ENCODE measurements around the gene PRKAG2.
"Not testable (repeated sequence)": the region's sequence is repeated elsewhere in the genome, so short reads cannot be mapped to it uniquely, and the experiment has no call there.

PRKAG2 gene

DNA sequence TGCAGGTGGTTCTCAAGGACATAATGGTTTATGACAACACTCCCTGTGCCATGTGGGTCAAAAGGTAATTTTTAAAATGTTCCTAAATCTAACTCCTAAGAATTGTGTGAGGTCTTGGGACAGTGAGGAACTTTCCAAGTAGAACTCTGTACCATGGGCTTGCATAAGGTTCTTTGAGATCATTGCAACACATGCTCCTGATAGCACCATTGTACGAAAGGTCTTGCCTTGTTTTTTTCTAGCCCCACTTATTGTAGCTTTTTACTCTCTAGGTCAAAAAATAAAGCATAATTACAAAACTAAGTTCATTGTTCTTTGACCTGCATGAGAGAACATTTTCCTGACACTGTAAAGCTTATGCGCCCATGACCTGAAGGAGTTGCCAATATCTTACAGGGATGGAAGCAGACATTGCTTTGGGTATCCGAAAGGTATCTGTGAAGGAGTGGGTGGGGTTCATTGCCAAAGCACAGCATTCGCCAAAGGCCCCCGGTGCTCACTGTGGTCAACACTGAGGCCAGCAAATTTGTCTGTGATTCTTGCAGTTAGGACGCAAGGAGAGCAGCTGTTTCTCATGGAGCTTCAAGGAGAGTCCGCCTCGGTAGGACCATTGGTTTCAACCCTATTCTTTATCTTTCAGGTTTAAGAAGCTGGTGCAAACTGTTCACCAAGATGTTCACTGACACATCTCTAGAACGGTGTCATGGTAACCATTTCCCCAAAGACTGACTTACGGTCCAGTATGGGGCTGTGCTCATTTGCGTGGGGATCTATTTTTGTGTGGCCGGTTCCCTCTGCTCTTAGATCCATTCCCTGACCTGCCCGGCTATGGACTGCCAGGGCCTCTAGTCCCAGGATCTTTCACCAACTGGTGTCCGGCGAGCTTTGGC is 7.6 kb upstream of the PRKAG2 start:
- no peak for DNase-seq (ENCODE audit: low read depth)

DNA sequence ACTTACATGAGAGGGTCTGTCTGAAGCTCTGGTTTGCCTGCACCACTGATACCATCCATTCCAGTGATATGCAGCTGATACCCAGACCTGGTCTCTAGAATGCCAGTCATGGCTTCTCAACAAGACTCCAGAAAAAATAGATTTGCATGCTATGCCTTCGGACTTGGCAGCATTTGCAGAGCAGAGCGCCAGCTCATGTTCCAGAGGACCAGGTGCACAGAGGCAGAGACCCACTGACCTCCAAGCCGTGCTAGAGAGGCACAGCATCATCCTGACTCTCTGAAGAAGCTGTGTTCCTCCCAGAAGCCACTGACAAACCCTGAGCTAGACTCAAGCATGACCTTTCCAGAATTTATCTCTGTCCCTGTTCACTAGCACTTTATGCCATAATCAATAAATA is 6.9 kb upstream of the PRKAG2 start:
- DNase-seq (ENCODE audit: low read depth): no peak

GRCh38 chr7:151882734-151883133 is 5.8 kb upstream of the PRKAG2 start:
- no peak for DNase-seq (ENCODE audit: low read depth)

DNA sequence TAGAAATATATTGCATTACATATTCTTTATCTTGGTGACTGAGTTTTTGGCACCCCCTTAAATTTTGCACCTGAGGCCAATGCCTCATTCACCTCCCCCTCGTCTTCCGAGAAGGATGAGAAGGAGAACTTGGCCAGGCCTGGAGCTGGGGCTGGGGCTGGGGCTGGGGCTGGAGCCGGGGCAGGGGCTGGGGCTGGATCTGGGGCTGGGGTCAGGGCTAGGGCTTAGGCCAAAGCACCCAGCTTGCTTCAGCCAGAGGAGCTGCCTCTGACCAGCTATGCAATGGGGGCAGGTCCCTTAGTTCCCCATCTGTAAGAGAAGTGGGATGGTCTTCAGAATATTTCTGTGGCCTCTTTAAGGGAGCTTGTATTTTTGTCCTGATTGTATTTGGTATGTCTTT is 3.8 kb upstream of the PRKAG2 start:
- DNase-seq (ENCODE audit: low read depth): no peak

- no peak for DNase-seq (ENCODE audit: low read depth)
These were observed 1.3 kb upstream of the PRKAG2 start for GRCh38 chr7:151877911-151878835.

DNA sequence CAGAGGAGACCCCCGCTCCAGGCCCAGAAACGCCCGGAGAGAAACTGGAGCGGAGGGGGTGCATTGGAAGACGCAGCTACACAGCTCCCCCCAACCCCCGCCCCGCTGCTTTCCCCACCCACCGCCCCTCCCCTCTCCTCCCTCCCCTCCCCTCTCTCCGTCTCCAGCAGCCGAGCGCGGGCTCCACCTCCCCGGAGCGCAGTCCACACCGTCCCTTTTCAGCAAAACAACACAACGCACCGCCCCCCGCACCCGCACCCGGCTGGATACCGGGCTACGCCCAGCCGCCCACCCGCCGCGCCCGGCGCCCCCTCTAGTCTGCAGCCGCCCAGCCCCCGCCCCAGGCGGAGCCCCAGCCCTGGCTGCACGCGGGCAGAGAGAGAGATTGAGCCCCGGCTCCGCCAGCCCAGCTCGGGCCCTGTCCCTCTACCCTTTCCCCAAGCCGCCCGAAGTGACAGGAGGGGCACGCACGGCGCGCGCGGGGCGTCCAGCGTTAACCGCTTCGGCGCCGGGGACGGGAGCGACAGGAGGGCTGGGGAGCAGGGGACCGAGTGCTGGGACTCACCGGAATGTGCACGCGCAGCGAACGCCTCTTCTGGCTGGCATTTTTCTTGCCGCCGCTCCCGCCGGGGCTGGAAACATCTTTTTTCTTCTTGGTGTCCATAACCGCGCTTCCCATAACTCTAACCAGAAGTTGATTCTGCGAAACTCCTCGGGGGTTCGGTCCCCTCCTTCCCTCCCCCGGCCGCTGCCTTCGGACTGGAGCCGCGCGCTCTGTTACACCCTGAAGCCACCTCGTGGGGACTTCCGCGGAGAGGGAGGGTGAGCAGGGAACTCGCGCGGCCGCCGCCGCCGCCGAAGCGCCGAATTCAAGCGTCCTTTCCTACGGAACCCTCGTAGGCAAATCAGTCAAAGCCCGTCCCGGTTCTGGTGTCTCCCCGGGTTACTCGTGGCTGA is 695 bp downstream of the PRKAG2 start:
- DNase-seq (ENCODE audit: low read depth): peak; percentile 64

GRCh38 chr7:151874479-151874878 is 2.4 kb downstream of the PRKAG2 start:
- DNase-seq (ENCODE audit: low read depth): not testable (repeated sequence)

DNA sequence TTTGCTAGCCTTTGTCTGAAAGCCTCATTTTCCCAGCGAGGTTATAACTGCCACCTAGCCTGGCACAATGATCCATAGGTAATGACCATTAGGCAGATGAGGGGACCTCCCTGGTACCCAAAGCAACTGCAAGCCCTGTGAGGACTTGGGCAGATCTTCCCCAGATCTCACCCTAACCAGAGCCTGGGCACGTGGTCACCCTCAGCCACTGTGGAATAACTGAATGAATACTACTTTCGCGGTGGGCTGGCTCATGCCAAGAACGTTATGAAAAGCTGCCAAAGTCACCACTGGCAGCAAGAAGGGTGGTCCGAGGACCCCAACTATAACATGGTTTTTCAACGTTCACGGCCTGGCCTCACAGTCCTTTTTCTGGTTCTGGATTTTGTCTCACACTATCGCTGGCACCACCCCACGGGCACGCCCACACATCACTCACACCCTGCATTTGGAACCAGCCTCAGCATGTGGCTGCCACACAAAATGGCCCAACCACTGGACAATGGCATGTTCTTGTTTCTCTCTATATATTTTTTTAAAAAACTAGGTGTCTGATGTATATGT is 3.4 kb downstream of the PRKAG2 start:
- no peak for DNase-seq (ENCODE audit: low read depth)

DNA sequence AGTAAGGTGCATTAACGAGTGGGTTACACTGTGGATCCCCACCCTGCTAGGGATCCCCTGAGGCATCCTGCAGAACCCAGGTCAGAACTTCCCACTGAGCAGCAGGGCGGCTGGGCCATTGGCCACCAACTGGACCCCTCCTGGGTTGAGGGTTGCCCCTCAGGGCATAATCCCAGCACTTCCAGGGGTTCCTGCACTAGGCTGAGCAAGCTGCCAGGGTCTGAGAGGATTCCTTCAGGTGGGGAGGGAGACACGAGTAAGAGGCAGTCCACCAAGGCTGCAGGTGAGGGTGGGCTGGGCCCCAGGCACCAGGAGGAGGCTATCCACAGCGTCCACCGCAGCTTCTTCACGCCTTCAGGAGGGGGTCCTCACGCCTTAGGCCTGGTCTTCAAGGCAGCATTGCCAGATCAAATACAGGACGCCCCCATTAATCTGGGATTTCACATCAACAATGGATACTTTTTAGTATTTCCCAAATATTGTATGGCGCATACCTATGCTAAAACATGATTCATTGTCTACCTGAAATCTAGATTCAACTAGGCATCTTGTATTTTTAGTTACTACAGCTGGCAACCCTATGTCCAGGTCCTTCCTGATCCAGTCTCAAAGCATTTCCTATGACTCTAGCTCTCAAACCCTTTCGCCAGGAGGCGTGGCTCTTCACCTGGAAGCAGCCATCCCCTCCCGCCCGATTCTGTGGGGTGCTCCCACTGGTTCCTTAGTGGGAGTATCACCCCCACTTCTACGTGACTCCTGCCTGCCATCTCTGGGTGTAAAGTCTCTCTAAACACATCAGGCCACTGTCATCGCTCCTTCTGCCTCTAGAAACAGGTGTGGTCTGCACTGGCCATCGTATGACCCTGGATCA is 4.1 kb downstream of the PRKAG2 start:
- DNase-seq (ENCODE audit: low read depth): no peak

- no peak for DNase-seq (ENCODE audit: low read depth)
These were observed 5.0 kb downstream of the PRKAG2 start for GRCh38 chr7:151871904-151872303.

- no peak for DNase-seq (ENCODE audit: low read depth)
These were observed 5.7 kb downstream of the PRKAG2 start for GRCh38 chr7:151871189-151871735.

- no peak for DNase-seq (ENCODE audit: low read depth)
These were observed 6.7 kb downstream of the PRKAG2 start for GRCh38 chr7:151869968-151870918.

GRCh38 chr7:151869455-151869854 is 7.5 kb downstream of the PRKAG2 start:
- DNase-seq (ENCODE audit: low read depth): no peak

GRCh38 chr7:151869109-151869428 is 7.8 kb downstream of the PRKAG2 start:
- DNase-seq (ENCODE audit: low read depth): no peak

GRCh38 chr7:151868396-151869108 is 8.4 kb downstream of the PRKAG2 start:
- DNase-seq (ENCODE audit: low read depth): no peak

DNA sequence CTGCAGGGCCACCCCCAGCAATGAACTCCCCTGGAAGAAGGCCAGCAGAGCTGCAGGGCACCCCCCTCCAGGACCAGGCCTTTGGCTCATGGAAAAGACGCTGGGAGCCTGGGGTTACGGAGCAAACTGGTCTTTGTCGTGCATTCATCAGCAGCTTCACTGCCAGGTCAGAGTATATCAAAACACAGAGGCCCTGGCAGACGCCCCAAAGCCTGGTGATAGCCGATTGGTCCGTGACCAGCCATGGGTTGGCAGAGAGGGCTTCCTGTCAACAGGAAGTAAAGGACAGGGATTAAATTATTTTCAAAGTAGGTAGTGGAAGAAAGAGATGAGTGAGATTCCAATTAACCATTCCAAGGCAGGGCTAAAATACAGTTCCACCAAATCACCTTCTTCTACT is 9.0 kb downstream of the PRKAG2 start:
- no peak for DNase-seq (ENCODE audit: low read depth)

GRCh38 chr7:151866761-151867655 is 9.9 kb downstream of the PRKAG2 start:
- no peak for DNase-seq (ENCODE audit: low read depth)
